ENCODE measurements around the gene LRCH1. TPM values are rescaled to one million over a fixed set of nuclear protein-coding genes. Genes with fewer than 3 reads are reported as not detected.

LRCH1 gene
- polyA plus RNA-seq, 1 of the 3 experiments (the other 2 are of a cell fraction): 5.5 TPM

DNA sequence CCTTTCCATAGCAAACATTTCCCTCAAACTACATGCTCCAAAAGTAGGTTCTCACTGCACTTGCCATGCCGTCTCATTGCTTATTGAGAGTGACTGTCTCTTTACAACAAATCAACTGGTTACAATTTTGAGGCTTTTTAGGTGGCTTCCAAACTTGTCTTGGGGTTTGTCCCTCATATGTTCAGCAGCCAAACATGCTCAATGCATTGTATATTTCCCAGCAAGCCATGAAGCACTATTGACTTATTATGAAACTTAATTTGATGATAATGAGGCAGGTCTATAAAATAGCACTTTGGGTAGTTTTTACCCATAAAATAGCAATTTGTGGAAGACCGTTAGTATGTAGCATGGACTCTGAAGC lies 78.2 kb downstream of the LRCH1 start:
- H3K27ac ChIP-seq (ENCODE audit: low read depth in 2 of 2, low read length in 1 of 2): peak overlapping the region; percentile 35 to 99; a peak in 3 of 4 replicates
- no peak for DNase-seq
- H3K9me2 ChIP-seq: no peaks in the 10 kb centered on the region
- ChIA-PET POLR2A (no interaction called here), CTCF (interaction anchor here (2.2 to 2.8 kb wide), 2 partner anchors 79 to 90 kb away, joined by 11 to 13 read pairs; partner anchors contain the start of gene LRCH1)
- no peaks in the 10 kb centered on the region for H3K27me3 ChIP-seq (ENCODE audit: insufficient read depth)
- H3K4me3 ChIP-seq (ENCODE audit: low read depth in 2 of 2, low read length in 1 of 2): no peak overlapping the region
- TF ChIP-seq RFX5 (IDR thresholded peaks at IDR 0.05; ENCODE audit: low read length): no peak
- TF ChIP-seq MXI1 (IDR thresholded peaks at IDR 0.05; ENCODE audit: low read depth, low read length): no peak
- no peak for TF ChIP-seq TAF1 (IDR thresholded peaks at IDR 0.05; ENCODE audit: borderline replicate concordance, low read depth, low read length)
- no peak for TF ChIP-seq NRF1 (IDR thresholded peaks at IDR 0.05; ENCODE audit: low read depth, low read length)
- TF ChIP-seq TCF12 (IDR thresholded peaks at IDR 0.05): no peak
- TF ChIP-seq, protein P1, sequence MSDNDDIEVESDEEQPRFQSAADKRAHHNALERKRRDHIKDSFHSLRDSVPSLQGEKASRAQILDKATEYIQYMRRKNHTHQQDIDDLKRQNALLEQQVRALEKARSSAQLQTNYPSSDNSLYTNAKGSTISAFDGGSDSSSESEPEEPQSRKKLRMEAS (IDR thresholded peaks at IDR 0.05; ENCODE audit: low read depth): no peak
- TF ChIP-seq MEF2A (IDR thresholded peaks at IDR 0.05; ENCODE audit: borderline replicate concordance, low read depth): no peak
- TF ChIP-seq EP300 (IDR thresholded peaks at IDR 0.05; ENCODE audit: borderline replicate concordance in 1 of 2, low read depth in 1 of 2, low read length in 1 of 2): no peak
- TF ChIP-seq, protein P2, sequence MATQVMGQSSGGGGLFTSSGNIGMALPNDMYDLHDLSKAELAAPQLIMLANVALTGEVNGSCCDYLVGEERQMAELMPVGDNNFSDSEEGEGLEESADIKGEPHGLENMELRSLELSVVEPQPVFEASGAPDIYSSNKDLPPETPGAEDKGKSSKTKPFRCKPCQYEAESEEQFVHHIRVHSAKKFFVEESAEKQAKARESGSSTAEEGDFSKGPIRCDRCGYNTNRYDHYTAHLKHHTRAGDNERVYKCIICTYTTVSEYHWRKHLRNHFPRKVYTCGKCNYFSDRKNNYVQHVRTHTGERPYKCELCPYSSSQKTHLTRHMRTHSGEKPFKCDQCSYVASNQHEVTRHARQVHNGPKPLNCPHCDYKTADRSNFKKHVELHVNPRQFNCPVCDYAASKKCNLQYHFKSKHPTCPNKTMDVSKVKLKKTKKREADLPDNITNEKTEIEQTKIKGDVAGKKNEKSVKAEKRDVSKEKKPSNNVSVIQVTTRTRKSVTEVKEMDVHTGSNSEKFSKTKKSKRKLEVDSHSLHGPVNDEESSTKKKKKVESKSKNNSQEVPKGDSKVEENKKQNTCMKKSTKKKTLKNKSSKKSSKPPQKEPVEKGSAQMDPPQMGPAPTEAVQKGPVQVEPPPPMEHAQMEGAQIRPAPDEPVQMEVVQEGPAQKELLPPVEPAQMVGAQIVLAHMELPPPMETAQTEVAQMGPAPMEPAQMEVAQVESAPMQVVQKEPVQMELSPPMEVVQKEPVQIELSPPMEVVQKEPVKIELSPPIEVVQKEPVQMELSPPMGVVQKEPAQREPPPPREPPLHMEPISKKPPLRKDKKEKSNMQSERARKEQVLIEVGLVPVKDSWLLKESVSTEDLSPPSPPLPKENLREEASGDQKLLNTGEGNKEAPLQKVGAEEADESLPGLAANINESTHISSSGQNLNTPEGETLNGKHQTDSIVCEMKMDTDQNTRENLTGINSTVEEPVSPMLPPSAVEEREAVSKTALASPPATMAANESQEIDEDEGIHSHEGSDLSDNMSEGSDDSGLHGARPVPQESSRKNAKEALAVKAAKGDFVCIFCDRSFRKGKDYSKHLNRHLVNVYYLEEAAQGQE (IDR thresholded peaks at IDR 0.05; ENCODE audit: low read depth, low read length): no peak
- TF ChIP-seq POLR2AphosphoS5 (IDR thresholded peaks at IDR 0.05; ENCODE audit: low read depth, low read length): no peak
- no peak for TF ChIP-seq YY1 (IDR thresholded peaks at IDR 0.05; ENCODE audit: low read depth)
- TF ChIP-seq GATA2 (CRISPR knock-in tag; IDR thresholded peaks at IDR 0.05): no peak
- TF ChIP-seq RAD21 (IDR thresholded peaks at IDR 0.05; ENCODE audit: low read length): no peak
- TF ChIP-seq RXRA (IDR thresholded peaks at IDR 0.05; ENCODE audit: borderline replicate concordance, low read depth): no peak
- no peak for TF ChIP-seq FOXM1 (IDR thresholded peaks at IDR 0.05; ENCODE audit: low read depth)
- peaks cover 29 to 36% of the 10 kb centered on the region in 2 experiments; a peak in 3 of 4 replicates for H3K4me1 ChIP-seq (ENCODE audit: control insufficient read depth in 1 of 2, insufficient read depth in 2 of 2, low read depth in 1 of 2, low read length in 1 of 2)
- no peaks in the 10 kb centered on the region for H3F3A ChIP-seq (replicated peaks; ENCODE audit: insufficient read depth)
- no peaks in the 10 kb centered on the region for H4K20me1 ChIP-seq (ENCODE audit: insufficient read depth)
- H3K4me2 ChIP-seq: peak overlapping the region; percentile 16; the same call in 1 of the 2 replicates
- 92% methylated on average over 2 of the region's 2 CpGs for WGBS (ENCODE audit: low lambda C conversion rate)
- no peak overlapping the region for H3K9ac ChIP-seq
- H3K79me2 ChIP-seq (ENCODE audit: insufficient read depth): peaks cover 73% of the 10 kb centered on the region
- no peaks in the 10 kb centered on the region for H3K36me3 ChIP-seq (replicated peaks in 1 of 2; ENCODE audit: control insufficient read depth in 1 of 2, insufficient read depth in 2 of 2, low read length in 1 of 2)
- no peaks in the 10 kb centered on the region for H3K9me3 ChIP-seq
- no peak overlapping the region for H2AFZ ChIP-seq (ENCODE audit: low read depth)

DNA sequence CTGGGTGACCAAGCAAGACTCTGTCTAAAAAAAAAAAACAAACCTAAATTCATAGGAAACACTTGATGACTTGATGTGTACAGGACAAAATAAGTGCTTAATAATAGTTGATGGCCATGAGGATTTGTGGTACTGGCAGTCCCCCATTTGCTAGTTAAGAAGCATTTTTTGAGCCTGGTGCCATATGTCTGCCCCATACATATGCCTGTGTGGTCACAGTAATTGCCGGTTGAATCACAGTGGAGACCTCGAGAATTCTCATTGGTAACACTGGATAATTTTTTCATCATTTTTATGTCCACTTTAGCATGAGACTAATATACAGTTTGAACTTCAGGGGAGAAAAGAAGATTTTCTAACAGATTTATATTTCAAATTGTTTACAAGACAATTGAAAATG lies 79.2 kb downstream of the LRCH1 start:
- ChIA-PET CTCF (interaction anchor here (1.1 to 1.2 kb wide), 2 partner anchors 11 to 88 kb away, joined by 3 read pairs; no protein-coding TSS in a partner anchor), POLR2A (no interaction called here)
- H3K9me2 ChIP-seq: no peaks in the 10 kb centered on the region
- no peaks in the 10 kb centered on the region for H3K36me3 ChIP-seq (replicated peaks in 1 of 2; ENCODE audit: control insufficient read depth in 1 of 2, insufficient read depth in 2 of 2, low read length in 1 of 2)
- H3K9me3 ChIP-seq: no peaks in the 10 kb centered on the region
- H3K4me2 ChIP-seq: no peak overlapping the region
- peaks cover 31 to 36% of the 10 kb centered on the region in 2 experiments; a peak in 3 of 4 replicates for H3K4me1 ChIP-seq (ENCODE audit: control insufficient read depth in 1 of 2, insufficient read depth in 2 of 2, low read depth in 1 of 2, low read length in 1 of 2)
- H3K4me3 ChIP-seq (ENCODE audit: low read depth in 2 of 2, low read length in 1 of 2): no peak overlapping the region
- H2AFZ ChIP-seq (ENCODE audit: low read depth): no peak overlapping the region
- no peaks in the 10 kb centered on the region for H3F3A ChIP-seq (replicated peaks; ENCODE audit: insufficient read depth)
- H3K27ac ChIP-seq (ENCODE audit: low read depth in 2 of 2, low read length in 1 of 2): peak overlapping the region in 1 of 2 experiments; percentile 99; a peak in 1 of 4 replicates
- H3K79me2 ChIP-seq (ENCODE audit: insufficient read depth): peaks cover 75% of the 10 kb centered on the region
- 88% methylated on average over 2 of the region's 2 CpGs for WGBS (ENCODE audit: low lambda C conversion rate)
- H3K27me3 ChIP-seq (ENCODE audit: insufficient read depth): no peaks in the 10 kb centered on the region
- H3K9ac ChIP-seq: no peak overlapping the region
- no peak for DNase-seq
- no peaks in the 10 kb centered on the region for H4K20me1 ChIP-seq (ENCODE audit: insufficient read depth)
- no peak for TF ChIP-seq RAD21 (IDR thresholded peaks at IDR 0.05; ENCODE audit: low read length)
- TF ChIP-seq GATA2 (CRISPR knock-in tag; IDR thresholded peaks at IDR 0.05): no peak
- no peak for TF ChIP-seq NRF1 (IDR thresholded peaks at IDR 0.05; ENCODE audit: low read depth, low read length)
- TF ChIP-seq TCF12 (IDR thresholded peaks at IDR 0.05): no peak
- no peak for TF ChIP-seq SIN3A (IDR thresholded peaks at IDR 0.05; ENCODE audit: borderline replicate concordance, low read depth, low read length)
- no peak for TF ChIP-seq FOSL2 (IDR thresholded peaks at IDR 0.05; ENCODE audit: borderline replicate concordance, low read depth)
- no peak for TF ChIP-seq SMC3 (IDR thresholded peaks at IDR 0.05; ENCODE audit: low read depth, low read length)
- TF ChIP-seq, protein P2 (IDR thresholded peaks at IDR 0.05; ENCODE audit: low read depth, low read length): no peak
- TF ChIP-seq, protein P3, sequence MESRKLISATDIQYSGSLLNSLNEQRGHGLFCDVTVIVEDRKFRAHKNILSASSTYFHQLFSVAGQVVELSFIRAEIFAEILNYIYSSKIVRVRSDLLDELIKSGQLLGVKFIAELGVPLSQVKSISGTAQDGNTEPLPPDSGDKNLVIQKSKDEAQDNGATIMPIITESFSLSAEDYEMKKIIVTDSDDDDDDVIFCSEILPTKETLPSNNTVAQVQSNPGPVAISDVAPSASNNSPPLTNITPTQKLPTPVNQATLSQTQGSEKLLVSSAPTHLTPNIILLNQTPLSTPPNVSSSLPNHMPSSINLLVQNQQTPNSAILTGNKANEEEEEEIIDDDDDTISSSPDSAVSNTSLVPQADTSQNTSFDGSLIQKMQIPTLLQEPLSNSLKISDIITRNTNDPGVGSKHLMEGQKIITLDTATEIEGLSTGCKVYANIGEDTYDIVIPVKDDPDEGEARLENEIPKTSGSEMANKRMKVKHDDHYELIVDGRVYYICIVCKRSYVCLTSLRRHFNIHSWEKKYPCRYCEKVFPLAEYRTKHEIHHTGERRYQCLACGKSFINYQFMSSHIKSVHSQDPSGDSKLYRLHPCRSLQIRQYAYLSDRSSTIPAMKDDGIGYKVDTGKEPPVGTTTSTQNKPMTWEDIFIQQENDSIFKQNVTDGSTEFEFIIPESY (IDR thresholded peaks at IDR 0.05; ENCODE audit: borderline replicate concordance, low read depth): no peak

Measured in SK-N-SH (cell line).